ENCODE results near the gene RAB11A. TPM values are rescaled to one million over a fixed set of nuclear protein-coding genes. Genes with fewer than 3 reads are reported as not detected.

The RAB11A gene
- total RNA-seq, 1 experiment from 2014 or later: 206 TPM

GRCh38 chr15:65836665-65837064 lies 32.6 kb upstream of the RAB11A start:
- DNase-seq: peak; percentile 14
- Histone ChIP-seq H3K4me3 (ENCODE audit: insufficient read depth, low read depth, low read length) (no peak overlapping the region), H3K27me3 (ENCODE audit: control insufficient read depth, insufficient read depth, low read length) (no peaks in the 10 kb centered on the region), H3K36me3 (replicated peaks; ENCODE audit: control insufficient read depth, insufficient read depth, low read length) (no peaks in the 10 kb centered on the region)

DNA sequence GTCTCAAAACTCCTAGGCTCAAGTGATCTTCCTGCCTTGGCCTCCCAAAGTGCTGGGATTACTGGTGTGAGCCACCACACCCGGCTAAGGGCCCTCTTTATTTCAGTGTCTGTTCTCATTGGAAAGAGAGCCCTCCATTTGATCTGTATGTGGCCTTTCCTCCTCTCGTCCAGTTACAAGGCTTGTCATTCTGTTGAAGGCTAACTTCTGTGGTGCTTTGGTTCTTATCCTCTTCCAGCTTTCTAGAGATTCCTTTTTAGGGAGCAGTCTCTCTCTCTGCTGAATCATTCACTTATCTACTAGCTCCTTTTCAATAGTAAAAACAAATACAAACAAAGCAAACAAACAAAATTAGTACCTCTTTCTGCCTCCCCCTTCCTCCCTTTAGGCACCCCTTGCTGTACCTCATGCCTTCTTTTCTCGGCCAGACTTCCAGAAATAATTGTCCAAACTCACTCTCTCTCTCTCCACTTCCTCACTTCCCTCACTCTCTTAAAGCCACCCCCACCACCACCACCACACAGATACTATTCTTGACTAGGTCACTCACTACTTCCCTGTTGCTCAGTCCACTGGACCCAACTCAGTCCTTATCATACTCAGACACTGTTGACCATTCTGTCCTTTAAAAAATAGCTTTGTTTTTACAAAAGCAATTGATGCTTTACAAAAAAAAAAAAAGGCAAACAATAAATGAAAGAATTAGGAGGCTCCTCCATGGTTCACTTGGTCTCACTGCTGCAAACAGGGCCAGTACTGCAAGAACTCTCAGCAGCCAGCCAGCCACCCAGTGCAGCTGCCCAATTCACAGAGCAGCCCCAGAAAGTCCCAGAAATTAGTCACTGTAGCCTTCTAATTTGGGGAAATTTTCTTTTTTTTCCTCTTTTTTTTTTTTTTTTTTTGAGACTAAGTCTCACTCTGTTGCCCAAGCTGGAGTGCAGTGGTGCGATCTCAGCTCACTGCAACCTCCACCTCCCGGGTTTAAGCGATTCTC lies 31.7 kb upstream of the RAB11A start:
- H3K4me3 ChIP-seq (ENCODE audit: insufficient read depth, low read depth, low read length): no peak overlapping the region
- no peaks in the 10 kb centered on the region for H3K27me3 ChIP-seq (ENCODE audit: control insufficient read depth, insufficient read depth, low read length)
- no peak for DNase-seq
- no peaks in the 10 kb centered on the region for H3K36me3 ChIP-seq (replicated peaks; ENCODE audit: control insufficient read depth, insufficient read depth, low read length)

DNA sequence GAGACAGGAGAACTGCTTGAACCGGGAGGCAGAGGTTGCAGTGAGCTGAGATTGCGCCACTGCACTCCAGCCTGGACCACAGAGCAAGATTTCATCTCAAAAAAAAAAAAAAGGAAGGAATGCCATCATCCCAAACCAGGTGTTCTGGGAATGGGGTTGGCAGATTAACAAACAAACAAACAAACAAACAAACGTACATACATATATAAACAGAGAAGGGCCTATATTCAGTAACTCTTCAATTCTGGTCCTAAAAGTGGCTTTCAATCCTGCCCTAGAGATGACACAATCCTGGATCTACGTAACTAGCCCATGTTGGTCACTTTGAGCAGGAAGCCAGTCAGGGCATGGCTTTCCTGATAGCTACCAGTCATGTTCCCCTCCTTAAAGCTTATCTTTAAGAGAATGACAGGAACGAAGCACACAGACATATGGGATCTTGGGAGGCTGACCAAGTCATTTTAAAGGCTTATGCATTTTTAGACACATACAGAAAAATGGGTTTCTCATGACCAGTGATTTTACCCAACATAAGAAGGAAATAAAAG lies 29.9 kb upstream of the RAB11A start:
- H3K27me3 ChIP-seq (ENCODE audit: control insufficient read depth, insufficient read depth, low read length): no peaks in the 10 kb centered on the region
- no peak for DNase-seq
- no peaks in the 10 kb centered on the region for H3K36me3 ChIP-seq (replicated peaks; ENCODE audit: control insufficient read depth, insufficient read depth, low read length)
- no peak overlapping the region for H3K4me3 ChIP-seq (ENCODE audit: insufficient read depth, low read depth, low read length)

DNA sequence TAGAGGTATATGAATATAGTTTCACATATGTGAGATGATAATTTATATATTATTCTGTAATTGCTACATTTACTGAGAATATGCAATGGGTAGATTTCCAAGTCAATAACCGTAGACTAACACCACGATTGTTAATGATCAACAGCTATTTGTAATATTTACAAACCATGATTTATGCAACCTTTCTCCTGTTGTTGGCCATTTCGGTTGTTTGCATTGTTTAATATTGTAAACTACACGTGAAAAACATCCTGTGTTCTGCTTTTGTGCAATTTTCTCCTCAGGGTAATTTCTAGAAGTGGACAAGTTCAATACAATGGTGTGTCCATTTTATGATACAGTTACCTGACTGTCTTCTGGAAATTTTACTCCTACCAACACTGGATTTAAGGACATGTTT lies 29.3 kb upstream of the RAB11A start:
- Histone ChIP-seq H3K36me3 (replicated peaks; ENCODE audit: control insufficient read depth, insufficient read depth, low read length) (no peaks in the 10 kb centered on the region), H3K4me3 (ENCODE audit: insufficient read depth, low read depth, low read length) (no peak overlapping the region), H3K27me3 (ENCODE audit: control insufficient read depth, insufficient read depth, low read length) (no peaks in the 10 kb centered on the region)
- no peak for DNase-seq

DNA sequence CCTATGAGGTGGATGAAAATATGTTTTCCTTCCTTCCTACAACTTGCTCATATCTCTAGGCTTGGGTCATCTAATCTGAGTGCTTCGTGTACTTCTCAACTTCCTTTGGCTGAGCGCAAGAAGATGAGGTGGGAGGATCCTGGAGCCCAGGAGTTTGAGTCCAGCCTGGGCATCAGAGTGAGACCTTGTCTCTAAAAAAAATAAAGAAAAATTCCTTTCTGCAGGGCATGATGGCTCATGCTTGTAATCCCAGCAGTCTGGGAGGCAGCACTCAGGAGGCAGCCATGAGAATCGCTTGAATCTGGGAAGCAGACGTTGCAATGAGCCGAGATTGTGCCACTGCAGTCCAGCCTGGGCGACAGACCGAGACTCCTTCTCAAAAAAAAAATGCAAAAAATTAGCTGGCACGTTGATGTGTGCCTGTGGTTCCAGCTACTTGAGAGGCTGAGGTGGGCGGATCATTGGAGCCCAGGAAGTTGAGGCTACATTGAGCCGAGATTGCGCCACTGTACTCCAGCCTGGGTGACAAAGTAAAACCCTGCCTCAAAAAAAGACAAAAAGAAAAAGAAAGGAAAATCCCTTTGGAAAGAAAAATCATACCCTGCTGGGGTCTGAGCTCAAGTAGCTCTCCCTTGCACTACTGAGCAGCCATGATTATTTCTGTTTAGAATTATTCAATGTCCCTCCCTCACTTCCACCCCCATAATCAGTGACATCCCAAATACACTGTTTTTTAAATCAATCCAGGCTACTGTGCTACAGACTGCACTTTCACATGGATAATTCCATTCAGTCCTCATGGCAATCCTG lies 28.0 kb upstream of the RAB11A start:
- DNase-seq: no peak
- H3K27me3 ChIP-seq (ENCODE audit: control insufficient read depth, insufficient read depth, low read length): no peaks in the 10 kb centered on the region
- H3K4me3 ChIP-seq (ENCODE audit: insufficient read depth, low read depth, low read length): no peak overlapping the region
- H3K36me3 ChIP-seq (replicated peaks; ENCODE audit: control insufficient read depth, insufficient read depth, low read length): no peaks in the 10 kb centered on the region

- Histone ChIP-seq H3K4me3 (ENCODE audit: insufficient read depth, low read depth, low read length) (no peak overlapping the region), H3K36me3 (replicated peaks; ENCODE audit: control insufficient read depth, insufficient read depth, low read length) (no peaks in the 10 kb centered on the region), H3K27me3 (ENCODE audit: control insufficient read depth, insufficient read depth, low read length) (no peaks in the 10 kb centered on the region)
- DNase-seq: no peak
Measured at GRCh38 chr15:65845826-65846519, 23.3 kb upstream of the RAB11A start.

- Histone ChIP-seq H3K4me3 (ENCODE audit: insufficient read depth, low read depth, low read length) (no peak overlapping the region), H3K36me3 (replicated peaks; ENCODE audit: control insufficient read depth, insufficient read depth, low read length) (no peaks in the 10 kb centered on the region), H3K27me3 (ENCODE audit: control insufficient read depth, insufficient read depth, low read length) (no peaks in the 10 kb centered on the region)
- DNase-seq: no peak
Measured at GRCh38 chr15:65847989-65848388, 21.3 kb upstream of the RAB11A start.

DNA sequence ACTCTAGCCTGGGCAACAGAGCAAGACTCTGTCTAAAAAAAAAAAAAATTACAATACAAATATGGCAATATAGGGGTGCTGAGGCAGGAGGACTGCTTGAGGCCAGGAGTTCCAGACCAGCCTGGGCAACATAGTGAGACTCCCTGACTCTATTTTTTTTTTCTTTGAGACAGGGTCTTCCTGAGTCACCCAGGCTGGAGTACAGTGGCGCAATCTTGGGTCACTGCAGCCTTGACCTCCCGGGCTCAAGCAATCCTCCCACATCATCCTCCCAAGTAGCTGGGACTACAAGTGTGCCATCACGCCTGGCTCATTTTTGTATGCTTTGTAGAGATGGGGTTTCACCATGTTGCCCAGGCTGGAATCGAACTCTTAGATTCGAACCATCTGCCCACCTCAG lies 17.3 kb upstream of the RAB11A start:
- Histone ChIP-seq H3K4me3 (ENCODE audit: insufficient read depth, low read depth, low read length) (no peak overlapping the region), H3K36me3 (replicated peaks; ENCODE audit: control insufficient read depth, insufficient read depth, low read length) (no peaks in the 10 kb centered on the region), H3K27me3 (ENCODE audit: control insufficient read depth, insufficient read depth, low read length) (no peaks in the 10 kb centered on the region)
- DNase-seq: no peak

DNA sequence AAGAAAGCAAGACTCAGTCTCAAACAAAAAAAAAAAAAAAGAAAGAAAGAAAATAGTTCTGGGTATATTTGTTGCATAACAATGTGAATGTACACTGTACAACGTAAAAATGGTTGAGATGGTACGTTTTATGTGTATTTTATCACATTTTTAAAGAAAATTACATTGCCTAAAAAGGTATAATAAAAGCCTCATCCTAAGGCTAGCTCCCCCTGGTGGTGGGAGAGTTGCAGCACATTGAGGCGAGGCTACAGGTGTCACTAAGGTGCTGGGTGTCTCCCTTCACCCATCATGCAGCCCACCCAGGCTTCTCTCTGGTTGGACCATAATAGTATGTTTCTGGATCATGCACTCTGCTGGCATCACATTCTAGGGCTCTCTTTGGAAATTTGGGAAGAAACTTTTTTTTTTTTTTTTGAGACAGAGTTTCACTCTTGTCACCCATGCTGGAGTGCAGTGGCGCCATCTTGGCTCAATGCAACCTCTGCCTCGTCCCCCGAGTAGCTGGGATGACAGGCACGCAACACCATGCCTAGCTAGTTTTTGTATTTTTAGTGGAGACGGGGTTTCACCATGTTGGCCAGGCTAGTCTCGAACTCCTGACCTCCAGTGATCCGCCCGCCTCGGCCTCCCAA lies 12.4 kb upstream of the RAB11A start:
- Histone ChIP-seq H3K4me3 (ENCODE audit: insufficient read depth, low read depth, low read length) (no peak overlapping the region), H3K27me3 (ENCODE audit: control insufficient read depth, insufficient read depth, low read length) (no peaks in the 10 kb centered on the region), H3K36me3 (replicated peaks; ENCODE audit: control insufficient read depth, insufficient read depth, low read length) (no peaks in the 10 kb centered on the region)
- DNase-seq: peak; percentile 22

DNA sequence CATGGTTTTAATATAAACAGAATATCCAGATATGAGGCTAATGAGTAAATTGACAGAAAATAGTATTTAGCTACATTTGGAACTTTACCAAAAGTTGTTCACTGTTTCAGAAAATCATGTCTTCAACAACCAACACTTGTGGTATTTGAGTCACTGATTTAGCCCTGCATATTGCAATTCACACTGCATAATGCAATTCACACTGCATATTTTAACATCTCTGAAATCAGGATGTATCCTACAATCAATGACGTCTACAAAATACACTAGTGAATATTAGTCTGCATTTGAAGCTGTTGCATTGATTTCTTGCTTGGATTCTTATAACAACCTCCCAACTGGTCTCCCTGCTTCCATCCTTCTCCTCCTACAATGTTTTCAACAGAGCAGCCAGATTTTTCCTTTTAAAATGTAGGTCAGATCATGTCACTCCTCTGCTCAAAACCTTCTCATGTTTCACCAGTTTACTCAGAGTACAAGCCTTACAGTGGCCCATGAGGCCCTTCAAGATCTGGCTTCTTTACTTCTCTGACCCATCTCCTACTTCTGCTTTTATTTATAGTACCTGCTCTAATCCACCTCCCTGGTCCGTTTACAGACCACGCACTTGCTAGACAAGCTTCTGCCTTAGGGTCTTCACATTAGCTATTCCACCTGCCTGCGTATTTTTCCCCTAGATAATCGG lies 11.4 kb upstream of the RAB11A start:
- Histone ChIP-seq H3K27me3 (ENCODE audit: control insufficient read depth, insufficient read depth, low read length) (no peaks in the 10 kb centered on the region), H3K4me3 (ENCODE audit: insufficient read depth, low read depth, low read length) (no peak overlapping the region), H3K36me3 (replicated peaks; ENCODE audit: control insufficient read depth, insufficient read depth, low read length) (no peaks in the 10 kb centered on the region)
- no peak for DNase-seq

GRCh38 chr15:65862682-65863081 lies 6.6 kb upstream of the RAB11A start:
- Histone ChIP-seq H3K27me3 (ENCODE audit: control insufficient read depth, insufficient read depth, low read length) (no peaks in the 10 kb centered on the region), H3K4me3 (ENCODE audit: insufficient read depth, low read depth, low read length) (no peak overlapping the region), H3K36me3 (replicated peaks; ENCODE audit: control insufficient read depth, insufficient read depth, low read length) (no peaks in the 10 kb centered on the region)
- peak; percentile 57 for DNase-seq

- Histone ChIP-seq H3K27me3 (ENCODE audit: control insufficient read depth, insufficient read depth, low read length) (no peaks in the 10 kb centered on the region), H3K36me3 (replicated peaks; ENCODE audit: control insufficient read depth, insufficient read depth, low read length) (no peaks in the 10 kb centered on the region), H3K4me3 (ENCODE audit: insufficient read depth, low read depth, low read length) (no peak overlapping the region)
- no peak for DNase-seq
Measured at GRCh38 chr15:65863106-65863505, 6.2 kb upstream of the RAB11A start.

DNA sequence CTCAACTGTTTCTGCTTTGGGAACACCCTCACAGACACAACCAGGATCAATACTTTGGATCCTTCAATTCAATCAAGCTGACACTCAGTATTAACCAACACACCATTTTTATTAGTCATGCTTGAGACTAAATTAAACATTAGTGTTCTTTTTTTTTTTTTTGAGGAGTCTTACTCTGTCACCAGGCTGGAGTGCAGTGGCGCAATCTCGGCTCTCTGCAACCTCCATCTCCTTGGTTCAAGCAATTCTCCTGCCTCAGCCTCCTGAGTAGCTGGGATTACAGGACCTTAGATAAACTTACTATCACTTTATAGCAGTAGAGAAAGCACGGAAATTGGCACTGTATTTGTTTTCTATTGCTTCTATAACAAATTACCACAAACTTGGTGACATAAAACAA lies 2.0 kb upstream of the RAB11A start:
- Histone ChIP-seq H3K4me3 (ENCODE audit: insufficient read depth, low read depth, low read length) (no peak overlapping the region), H3K27me3 (ENCODE audit: control insufficient read depth, insufficient read depth, low read length) (no peaks in the 10 kb centered on the region), H3K36me3 (replicated peaks; ENCODE audit: control insufficient read depth, insufficient read depth, low read length) (no peaks in the 10 kb centered on the region)
- DNase-seq: no peak
